GM23338 (cell line): ENCODE results near the gene ADAT3. TPM values are rescaled to one million over a fixed set of nuclear protein-coding genes. Genes with fewer than 3 reads are reported as not detected.

Experiments
- ATAC-seq: fragments of 200-7000 bp; cut with Tn5 transposase; 3 replicates; pipeline ENCODE4 v1.9.1; 2020
- DNase-seq: peaks from one replicate; pipeline ENCODE4 v3.0.0-alpha.2; 2015; ENCODE audit warnings: low spot score
- H2AFZ ChIP-seq: fragments of 200-600 bp; sonication (generic); 2 replicates; pipeline ENCODE4 v1.8.0; 2016; ENCODE audit warnings: antibody characterized with exemption, mild to moderate bottlenecking, moderate library complexity
- H3F3A ChIP-seq: fragments of 200-600 bp; sonication (generic); replicated peaks from 2 replicates; pipeline ENCODE4 v1.8.0; 2017; ENCODE audit warnings: antibody characterized with exemption, mixed run types, low read depth
- H3K27ac ChIP-seq: fragments of 200-600 bp; sonication (generic); 2 replicates; pipeline ENCODE4 v1.6.1; 2016; ENCODE audit warnings: low read depth
- H3K27me3 ChIP-seq: fragments of 200-600 bp; sonication (generic); 2 replicates; pipeline ENCODE4 v1.8.0; 2016; ENCODE audit warnings: mild to moderate bottlenecking, mixed run types, moderate library complexity; ENCODE audit not compliant: insufficient read depth
- H3K36me3 ChIP-seq: fragments of 200-600 bp; sonication (generic); 2 replicates; pipeline ENCODE4 v1.8.0; 2016; ENCODE audit warnings: mild to moderate bottlenecking; ENCODE audit not compliant: insufficient read depth
- H3K4me1 ChIP-seq: fragments of 200-600 bp; sonication (generic); 2 replicates; pipeline ENCODE4 v1.8.0; 2016; ENCODE audit warnings: mild to moderate bottlenecking, moderate library complexity; ENCODE audit not compliant: insufficient read depth
- H3K4me2 ChIP-seq: fragments of 200-600 bp; sonication (generic); 2 replicates; pipeline ENCODE4 v1.7.1; 2017; ENCODE audit warnings: mixed run types
- H3K4me3 ChIP-seq: fragments of 200-600 bp; sonication (generic); 2 replicates; pipeline ENCODE4 v1.6.1; 2016; ENCODE audit warnings: mixed run types
- H3K79me2 ChIP-seq: fragments of 200-600 bp; sonication (generic); replicated peaks from 2 replicates; pipeline ENCODE4 v1.8.0; 2017; ENCODE audit warnings: mild to moderate bottlenecking; ENCODE audit not compliant: insufficient read depth
- H3K9me2 ChIP-seq: fragments of 200-600 bp; sonication (generic); 2 replicates; pipeline ENCODE4 v1.8.0; 2017; ENCODE audit not compliant: insufficient read depth
- H4K20me1 ChIP-seq: fragments of 200-600 bp; sonication (generic); replicated peaks from 2 replicates; pipeline ENCODE4 v1.8.0; 2017; ENCODE audit warnings: mild to moderate bottlenecking; ENCODE audit not compliant: insufficient read depth
- H3K27ac Mint-ChIP-seq: 2 replicates; pipeline ENCODE4 v1.8.0; 2020; ENCODE audit warnings: inconsistent platforms, mild to moderate bottlenecking, moderate library complexity, mixed read lengths
- H3K27me3 Mint-ChIP-seq: 3 replicates; pipeline ENCODE4 v1.8.0; 2022; ENCODE audit warnings: low read depth, mild to moderate bottlenecking, moderate library complexity, mixed read lengths, inconsistent platforms; ENCODE audit not compliant: insufficient read depth, poor library complexity
- H3K36me3 Mint-ChIP-seq: 3 replicates; pipeline ENCODE4 v1.8.0; 2021; ENCODE audit warnings: low read depth, mild to moderate bottlenecking, inconsistent platforms, moderate library complexity, mixed read lengths
- H3K4me1 Mint-ChIP-seq: 3 replicates; pipeline ENCODE4 v1.8.0; 2020; ENCODE audit warnings: mild to moderate bottlenecking, inconsistent platforms, mixed read lengths
- H3K4me3 Mint-ChIP-seq: 3 replicates; pipeline ENCODE4 v1.8.0; 2021; ENCODE audit warnings: moderate library complexity, mild to moderate bottlenecking, inconsistent platforms, mixed read lengths
- H3K9me3 Mint-ChIP-seq: 3 replicates; pipeline ENCODE4 v1.8.0; 2020; ENCODE audit warnings: moderate library complexity, mild to moderate bottlenecking, inconsistent platforms, mixed read lengths
- CREB1 ChIP-seq: fragments of 250-450 bp; sonication (Bioruptor Pico); IDR thresholded peaks from 2 replicates; pipeline ENCODE4 v1.5.0; 2020; ENCODE audit warnings: low read depth, mild to moderate bottlenecking, moderate library complexity
- CTCF ChIP-seq, 2 experiments: fragments of 200-600 bp in 1 of 2; sonication (generic) in 1 of 2; conservative IDR thresholded peaks; 2 replicates each; pipeline versions ENCODE4 v1.5.1 to v1.6.1; 2016 to 2017; ENCODE audit warnings: antibody characterized with exemption in 2 of 2, low read depth in 2 of 2, mild to moderate bottlenecking in 2 of 2, moderate library complexity in 1 of 2
- ETS1 ChIP-seq: IDR thresholded peaks from 2 replicates; pipeline ENCODE4 v1.6.1; 2016; ENCODE audit warnings: antibody characterized with exemption
- EZH2 ChIP-seq: fragments of 200-600 bp; sonication (generic); IDR thresholded peaks from one replicate; pipeline ENCODE4 v1.8.0; 2017; ENCODE audit warnings: antibody characterized with exemption, mild to moderate bottlenecking, low read depth; ENCODE audit not compliant: unreplicated experiment
- EZH2phosphoT487 ChIP-seq: fragments of 200-600 bp; sonication (generic); IDR thresholded peaks from one replicate; pipeline ENCODE4 v1.8.1; 2018; ENCODE audit warnings: antibody characterized with exemption; ENCODE audit not compliant: unreplicated experiment
- JUNB ChIP-seq: IDR thresholded peaks from one replicate; pipeline ENCODE4 v1.6.1; 2016; ENCODE audit warnings: antibody characterized with exemption; ENCODE audit not compliant: unreplicated experiment
- NANOG ChIP-seq: IDR thresholded peaks from 2 replicates; pipeline ENCODE4 v1.6.1; 2016; ENCODE audit warnings: antibody characterized with exemption, borderline replicate concordance
- POLR2AphosphoS5 ChIP-seq: IDR thresholded peaks from 2 replicates; pipeline ENCODE4 v1.6.1; 2016; ENCODE audit warnings: antibody characterized with exemption, low read depth
- STAT1 ChIP-seq: IDR thresholded peaks from one replicate; pipeline ENCODE4 v1.6.1; 2016; ENCODE audit warnings: antibody characterized with exemption; ENCODE audit not compliant: unreplicated experiment
- ZNF114 ChIP-seq: fragments of 250-450 bp; sonication (Bioruptor Pico); IDR thresholded peaks from 2 replicates; pipeline ENCODE4 v1.5.0; 2020; ENCODE audit warnings: mild to moderate bottlenecking, moderate library complexity
- ZNF331 ChIP-seq: fragments of 250-450 bp; sonication (Bioruptor Pico); IDR thresholded peaks from 2 replicates; pipeline ENCODE4 v1.5.0; 2020; ENCODE audit warnings: low read depth, mild to moderate bottlenecking, moderate library complexity
- polyA plus RNA-seq: library from polyadenylated mRNA; unstranded; fragments of >200 nt; fragmentation: Nextera tagmentation; extraction: Ambion mirVana; gene quantifications from 2 replicates; pipeline ENCODE4 v1.2.1, GENCODE V29; 2016
- total RNA-seq: library from RNA; depleted of rRNA; stranded (reverse); fragments of >200 nt; shearing (Covaris generic); gene quantifications from 2 replicates; pipeline ENCODE4 v1.2.3, GENCODE V29; 2014
- TF ChIP-seq, protein P1 (sequence below): fragments of 250-450 bp; sonication (Bioruptor Pico); IDR thresholded peaks from 2 replicates; pipeline ENCODE4 v1.5.0; 2020; ENCODE audit warnings: mild to moderate bottlenecking, moderate library complexity
- TF ChIP-seq, protein P2 (sequence below): IDR thresholded peaks from one replicate; pipeline ENCODE4 v1.6.1; 2018; ENCODE audit warnings: antibody characterized with exemption; ENCODE audit not compliant: unreplicated experiment

The ADAT3 gene
- total and polyA plus RNA-seq, 2 experiments from 2014 or later: 7.9 to 12.4 TPM

DNA sequence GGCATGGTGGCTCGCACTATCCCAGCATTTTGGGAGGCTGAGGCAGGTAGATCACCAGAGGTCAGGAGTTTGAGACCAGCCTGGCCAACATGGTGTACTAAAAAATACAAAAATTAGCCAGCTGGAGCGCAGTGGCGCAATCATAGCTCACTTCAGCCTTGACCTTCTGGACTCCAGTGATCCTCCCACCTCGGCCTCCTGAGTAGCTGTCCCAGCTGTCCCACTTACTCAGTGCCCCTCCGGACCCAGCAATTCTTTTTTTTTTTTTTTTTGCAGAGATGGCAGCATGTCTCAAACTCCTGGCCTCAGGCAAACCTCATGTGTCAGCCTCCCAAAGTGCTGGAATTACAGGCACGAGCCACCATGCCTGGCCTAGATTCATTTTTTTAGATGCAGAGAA, 2.3 kb upstream of the ADAT3 start:
- ATAC-seq (no peak), DNase-seq (no peak)
- H3K9me3 Mint-ChIP-seq: peaks cover 4% of the 10 kb centered on the region; the same call in 1 of the 3 replicates
- no peak overlapping the region for H2AFZ ChIP-seq
- H3K27ac Mint-ChIP-seq: peak overlapping the region; percentile 80
- no peak overlapping the region for H3K4me2 ChIP-seq
- H3K4me3 ChIP-seq: no peak overlapping the region
- H3K4me1 ChIP-seq: peaks cover 12% of the 10 kb centered on the region
- peaks cover 23% of the 10 kb centered on the region for H3K79me2 ChIP-seq
- no peaks in the 10 kb centered on the region for H3K36me3 ChIP-seq
- peaks cover 24% of the 10 kb centered on the region for H3K27me3 Mint-ChIP-seq
- peaks cover 9% of the 10 kb centered on the region for H3K36me3 Mint-ChIP-seq
- no peak overlapping the region for H3K4me3 Mint-ChIP-seq
- no peaks in the 10 kb centered on the region for H3K9me2 ChIP-seq
- TF ChIP-seq POLR2AphosphoS5 (no peak), NANOG (no peak), EZH2 (no peak), EZH2phosphoT487 (no peak), CTCF (conservative IDR thresholded peaks at IDR 0.05; ENCODE audit: low read depth in 2 of 2) (no peak), ZNF331 (CRISPR knock-in tag) (no peak), JUNB (no peak), ZNF114 (no peak), STAT1 (no peak), CREB1 (CRISPR knock-in tag) (no peak), ETS1 (no peak)
- TF ChIP-seq, protein P1, sequence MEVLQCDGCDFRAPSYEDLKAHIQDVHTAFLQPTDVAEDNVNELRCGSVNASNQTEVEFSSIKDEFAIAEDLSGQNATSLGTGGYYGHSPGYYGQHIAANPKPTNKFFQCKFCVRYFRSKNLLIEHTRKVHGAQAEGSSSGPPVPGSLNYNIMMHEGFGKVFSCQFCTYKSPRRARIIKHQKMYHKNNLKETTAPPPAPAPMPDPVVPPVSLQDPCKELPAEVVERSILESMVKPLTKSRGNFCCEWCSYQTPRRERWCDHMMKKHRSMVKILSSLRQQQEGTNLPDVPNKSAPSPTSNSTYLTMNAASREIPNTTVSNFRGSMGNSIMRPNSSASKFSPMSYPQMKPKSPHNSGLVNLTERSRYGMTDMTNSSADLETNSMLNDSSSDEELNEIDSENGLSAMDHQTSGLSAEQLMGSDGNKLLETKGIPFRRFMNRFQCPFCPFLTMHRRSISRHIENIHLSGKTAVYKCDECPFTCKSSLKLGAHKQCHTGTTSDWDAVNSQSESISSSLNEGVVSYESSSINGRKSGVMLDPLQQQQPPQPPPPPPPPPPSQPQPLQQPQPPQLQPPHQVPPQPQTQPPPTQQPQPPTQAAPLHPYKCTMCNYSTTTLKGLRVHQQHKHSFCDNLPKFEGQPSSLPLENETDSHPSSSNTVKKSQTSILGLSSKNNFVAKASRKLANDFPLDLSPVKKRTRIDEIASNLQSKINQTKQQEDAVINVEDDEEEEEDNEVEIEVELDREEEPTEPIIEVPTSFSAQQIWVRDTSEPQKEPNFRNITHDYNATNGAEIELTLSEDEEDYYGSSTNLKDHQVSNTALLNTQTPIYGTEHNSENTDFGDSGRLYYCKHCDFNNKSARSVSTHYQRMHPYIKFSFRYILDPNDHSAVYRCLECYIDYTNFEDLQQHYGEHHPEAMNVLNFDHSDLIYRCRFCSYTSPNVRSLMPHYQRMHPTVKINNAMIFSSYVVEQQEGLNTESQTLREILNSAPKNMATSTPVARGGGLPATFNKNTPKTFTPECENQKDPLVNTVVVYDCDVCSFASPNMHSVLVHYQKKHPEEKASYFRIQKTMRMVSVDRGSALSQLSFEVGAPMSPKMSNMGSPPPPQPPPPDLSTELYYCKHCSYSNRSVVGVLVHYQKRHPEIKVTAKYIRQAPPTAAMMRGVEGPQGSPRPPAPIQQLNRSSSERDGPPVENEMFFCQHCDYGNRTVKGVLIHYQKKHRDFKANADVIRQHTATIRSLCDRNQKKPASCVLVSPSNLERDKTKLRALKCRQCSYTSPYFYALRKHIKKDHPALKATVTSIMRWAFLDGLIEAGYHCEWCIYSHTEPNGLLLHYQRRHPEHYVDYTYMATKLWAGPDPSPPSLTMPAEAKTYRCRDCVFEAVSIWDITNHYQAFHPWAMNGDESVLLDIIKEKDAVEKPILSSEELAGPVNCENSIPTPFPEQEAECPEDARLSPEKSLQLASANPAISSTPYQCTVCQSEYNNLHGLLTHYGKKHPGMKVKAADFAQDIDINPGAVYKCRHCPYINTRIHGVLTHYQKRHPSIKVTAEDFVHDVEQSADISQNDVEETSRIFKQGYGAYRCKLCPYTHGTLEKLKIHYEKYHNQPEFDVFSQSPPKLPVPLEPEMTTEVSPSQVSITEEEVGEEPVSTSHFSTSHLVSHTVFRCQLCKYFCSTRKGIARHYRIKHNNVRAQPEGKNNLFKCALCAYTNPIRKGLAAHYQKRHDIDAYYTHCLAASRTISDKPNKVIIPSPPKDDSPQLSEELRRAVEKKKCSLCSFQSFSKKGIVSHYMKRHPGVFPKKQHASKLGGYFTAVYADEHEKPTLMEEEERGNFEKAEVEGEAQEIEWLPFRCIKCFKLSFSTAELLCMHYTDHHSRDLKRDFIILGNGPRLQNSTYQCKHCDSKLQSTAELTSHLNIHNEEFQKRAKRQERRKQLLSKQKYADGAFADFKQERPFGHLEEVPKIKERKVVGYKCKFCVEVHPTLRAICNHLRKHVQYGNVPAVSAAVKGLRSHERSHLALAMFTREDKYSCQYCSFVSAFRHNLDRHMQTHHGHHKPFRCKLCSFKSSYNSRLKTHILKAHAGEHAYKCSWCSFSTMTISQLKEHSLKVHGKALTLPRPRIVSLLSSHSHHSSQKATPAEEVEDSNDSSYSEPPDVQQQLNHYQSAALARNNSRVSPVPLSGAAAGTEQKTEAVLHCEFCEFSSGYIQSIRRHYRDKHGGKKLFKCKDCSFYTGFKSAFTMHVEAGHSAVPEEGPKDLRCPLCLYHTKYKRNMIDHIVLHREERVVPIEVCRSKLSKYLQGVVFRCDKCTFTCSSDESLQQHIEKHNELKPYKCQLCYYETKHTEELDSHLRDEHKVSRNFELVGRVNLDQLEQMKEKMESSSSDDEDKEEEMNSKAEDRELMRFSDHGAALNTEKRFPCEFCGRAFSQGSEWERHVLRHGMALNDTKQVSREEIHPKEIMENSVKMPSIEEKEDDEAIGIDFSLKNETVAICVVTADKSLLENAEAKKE (CRISPR knock-in tag): no peak
- TF ChIP-seq, protein P2, sequence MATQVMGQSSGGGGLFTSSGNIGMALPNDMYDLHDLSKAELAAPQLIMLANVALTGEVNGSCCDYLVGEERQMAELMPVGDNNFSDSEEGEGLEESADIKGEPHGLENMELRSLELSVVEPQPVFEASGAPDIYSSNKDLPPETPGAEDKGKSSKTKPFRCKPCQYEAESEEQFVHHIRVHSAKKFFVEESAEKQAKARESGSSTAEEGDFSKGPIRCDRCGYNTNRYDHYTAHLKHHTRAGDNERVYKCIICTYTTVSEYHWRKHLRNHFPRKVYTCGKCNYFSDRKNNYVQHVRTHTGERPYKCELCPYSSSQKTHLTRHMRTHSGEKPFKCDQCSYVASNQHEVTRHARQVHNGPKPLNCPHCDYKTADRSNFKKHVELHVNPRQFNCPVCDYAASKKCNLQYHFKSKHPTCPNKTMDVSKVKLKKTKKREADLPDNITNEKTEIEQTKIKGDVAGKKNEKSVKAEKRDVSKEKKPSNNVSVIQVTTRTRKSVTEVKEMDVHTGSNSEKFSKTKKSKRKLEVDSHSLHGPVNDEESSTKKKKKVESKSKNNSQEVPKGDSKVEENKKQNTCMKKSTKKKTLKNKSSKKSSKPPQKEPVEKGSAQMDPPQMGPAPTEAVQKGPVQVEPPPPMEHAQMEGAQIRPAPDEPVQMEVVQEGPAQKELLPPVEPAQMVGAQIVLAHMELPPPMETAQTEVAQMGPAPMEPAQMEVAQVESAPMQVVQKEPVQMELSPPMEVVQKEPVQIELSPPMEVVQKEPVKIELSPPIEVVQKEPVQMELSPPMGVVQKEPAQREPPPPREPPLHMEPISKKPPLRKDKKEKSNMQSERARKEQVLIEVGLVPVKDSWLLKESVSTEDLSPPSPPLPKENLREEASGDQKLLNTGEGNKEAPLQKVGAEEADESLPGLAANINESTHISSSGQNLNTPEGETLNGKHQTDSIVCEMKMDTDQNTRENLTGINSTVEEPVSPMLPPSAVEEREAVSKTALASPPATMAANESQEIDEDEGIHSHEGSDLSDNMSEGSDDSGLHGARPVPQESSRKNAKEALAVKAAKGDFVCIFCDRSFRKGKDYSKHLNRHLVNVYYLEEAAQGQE: no peak
- no peaks in the 10 kb centered on the region for H3K27me3 ChIP-seq
- H3K27ac ChIP-seq: peak overlapping the region; percentile 20; the same call in 1 of the 2 replicates
- peaks cover 21% of the 10 kb centered on the region for H3K4me1 Mint-ChIP-seq
- peaks cover 7% of the 10 kb centered on the region for H4K20me1 ChIP-seq
- peaks cover 20% of the 10 kb centered on the region for H3F3A ChIP-seq
